CD4-positive, alpha-beta T cell treated with Interleukin-15 for 4 hours (primary cell): ENCODE results near the gene LSM2.
A peak's percentile ranks its signal among the peaks of the same experiment; 100 is the strongest.

Experiments used
- DNase-seq: peaks from one replicate; pipeline ENCODE4 v3.0.0-alpha.2; 2020; ENCODE audit warnings: low spot score

LSM2 gene

DNA sequence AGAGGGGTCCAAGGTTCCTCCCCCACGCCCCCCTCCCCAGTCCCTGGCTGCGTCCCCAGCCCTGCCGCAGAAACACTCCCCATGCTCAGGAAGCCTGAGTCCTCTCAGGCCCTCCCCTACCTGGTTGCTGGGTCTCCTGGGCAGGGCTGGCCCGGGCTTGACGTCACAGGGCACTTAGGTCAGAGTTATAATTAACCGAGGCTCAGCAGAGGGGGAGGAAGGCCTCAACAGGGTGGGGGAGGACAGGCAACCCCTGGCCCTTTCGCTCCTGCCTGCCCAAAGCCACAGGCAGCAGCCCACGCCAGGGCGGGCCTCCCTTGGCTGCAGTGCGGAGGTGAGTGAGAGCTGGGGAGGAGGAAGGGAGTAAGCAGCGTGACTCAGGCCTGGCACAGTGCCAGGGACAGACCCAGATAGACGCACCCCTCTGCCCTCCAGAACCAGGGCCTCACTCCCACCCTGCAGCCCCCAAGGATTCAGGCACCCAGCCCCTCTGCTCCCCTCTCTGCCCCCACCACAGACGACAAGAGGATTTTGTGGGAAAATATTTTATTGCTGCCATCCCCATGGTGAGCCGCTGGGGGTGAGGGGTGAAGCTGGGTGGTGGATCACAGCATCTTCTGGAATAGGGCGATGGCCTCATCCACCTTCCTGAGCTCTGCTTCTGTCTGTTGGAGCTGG, 29.6 kb downstream of the LSM2 start, which contains the start of gene VWA7:
Gene VWA7, minus strand, starts transcription at position 340 of the 678 bp plus-strand sequence. CDS start 549 bp downstream, outside the sequence.
- DNase-seq, result peak; percentile 73

- no peak for DNase-seq
Observed at GRCh38 chr6:31776485-31776988, 30.2 kb downstream of the LSM2 start.

GRCh38 chr6:31775633-31776484, 30.9 kb downstream of the LSM2 start:
- no peak for DNase-seq

DNA sequence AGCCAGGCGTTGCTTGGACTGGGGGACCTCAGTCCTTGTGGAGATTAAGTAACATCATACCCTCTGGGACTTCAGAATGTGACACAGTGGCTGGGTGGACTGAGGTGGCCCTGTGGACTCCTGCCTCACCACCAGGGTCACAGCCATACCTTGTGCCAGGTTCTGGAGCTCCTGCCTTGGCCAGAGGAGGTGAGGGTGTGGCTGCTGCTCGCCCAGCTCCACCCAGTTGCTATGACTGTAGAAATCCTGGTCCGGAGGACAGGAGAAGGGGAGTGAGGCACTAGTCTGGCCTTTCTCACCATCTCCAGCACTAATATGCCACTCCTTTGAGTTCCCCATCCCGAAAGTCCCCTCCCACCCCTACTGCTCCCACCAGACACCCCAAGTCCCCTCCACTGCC, 31.6 kb downstream of the LSM2 start:
- no peak for DNase-seq

DNA sequence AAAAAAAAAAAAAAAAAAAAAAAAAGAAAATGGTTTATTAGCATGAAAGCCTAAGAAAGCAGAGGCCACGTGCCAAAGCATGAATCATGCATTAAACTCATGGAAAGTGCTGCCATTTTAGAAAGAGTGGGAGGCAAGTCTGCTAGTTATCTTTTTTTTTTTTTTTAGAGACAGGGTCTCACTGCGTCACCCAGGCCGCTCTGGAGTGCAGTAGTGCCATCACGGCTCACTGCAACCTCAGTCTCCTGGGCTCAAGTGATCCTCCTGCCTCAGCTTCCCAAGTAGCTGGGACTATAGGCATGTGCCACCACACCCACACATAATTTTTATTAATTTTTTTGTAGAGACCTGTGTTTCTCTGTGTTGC, 34.8 kb downstream of the LSM2 start:
- peak; percentile 12 for DNase-seq

GRCh38 chr6:31770860-31771259, 35.9 kb downstream of the LSM2 start:
- no peak for DNase-seq

DNA sequence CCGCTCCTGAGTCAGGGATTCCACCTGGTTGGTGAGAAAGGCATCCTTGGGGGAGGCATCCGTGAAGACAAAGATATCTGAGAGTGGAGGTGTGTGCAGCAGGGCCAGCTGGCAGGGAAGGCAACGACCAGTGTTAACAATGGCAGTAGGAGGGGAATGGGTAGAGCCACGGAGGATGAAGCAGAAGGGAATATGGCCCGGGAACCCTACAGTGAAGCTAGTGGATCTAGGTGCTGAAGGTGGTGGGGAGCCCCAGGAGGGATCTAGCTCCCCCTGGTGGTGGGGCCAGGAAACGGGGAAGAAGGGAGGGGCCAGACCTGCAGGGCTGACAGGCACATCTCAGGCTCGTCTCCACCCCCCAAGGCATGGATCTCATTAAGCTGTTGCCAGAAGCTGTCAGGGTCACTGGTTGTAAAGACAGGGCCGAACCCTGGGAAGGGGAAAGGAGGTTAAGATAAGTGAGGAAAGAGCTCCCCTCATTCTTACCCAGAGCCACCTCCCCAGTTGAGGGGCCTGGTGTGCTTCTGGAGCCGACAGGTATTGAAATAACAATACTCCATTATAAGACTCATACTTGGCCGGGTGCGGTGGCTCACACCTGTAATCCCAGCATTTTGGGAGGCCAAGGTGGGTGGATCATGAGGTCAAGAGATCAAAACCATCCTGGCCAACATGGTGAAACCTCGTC, 36.9 kb downstream of the LSM2 start:
- DNase-seq, result peak; percentile 84

GRCh38 chr6:31768363-31769257, 38.2 kb downstream of the LSM2 start:
- DNase-seq, result no peak

DNA sequence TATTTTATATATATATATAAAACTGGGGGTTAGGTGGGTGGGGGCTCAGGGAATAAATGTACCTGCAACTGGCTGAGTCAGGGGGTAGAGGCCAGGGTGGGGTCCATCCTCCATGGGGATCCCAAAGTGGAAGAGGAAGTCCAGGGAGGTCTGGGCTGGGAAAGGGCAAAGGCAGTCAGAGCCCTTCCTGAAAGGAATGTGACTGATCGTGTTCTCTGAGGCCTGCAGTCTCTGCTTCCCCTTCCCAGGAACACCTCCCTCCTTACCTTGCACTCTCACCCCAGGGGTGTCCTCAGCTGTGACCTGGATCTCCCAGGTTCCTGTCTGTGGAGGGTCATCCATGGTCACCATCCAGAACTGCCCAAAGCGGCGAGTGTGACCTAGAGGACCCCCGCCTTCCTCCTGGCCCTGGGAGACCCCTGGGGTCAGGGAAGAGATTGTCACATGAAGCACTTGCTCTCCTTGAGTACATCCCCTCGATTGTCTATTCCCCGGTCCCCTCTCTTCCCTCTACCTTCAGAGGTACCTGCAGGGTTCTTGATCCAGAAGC, 39.6 kb downstream of the LSM2 start:
- no peak for DNase-seq

GRCh38 chr6:31765910-31766794, 40.6 kb downstream of the LSM2 start:
- DNase-seq, result no peak

GRCh38 chr6:31765559-31765909, 41.2 kb downstream of the LSM2 start:
- DNase-seq, result no peak

DNA sequence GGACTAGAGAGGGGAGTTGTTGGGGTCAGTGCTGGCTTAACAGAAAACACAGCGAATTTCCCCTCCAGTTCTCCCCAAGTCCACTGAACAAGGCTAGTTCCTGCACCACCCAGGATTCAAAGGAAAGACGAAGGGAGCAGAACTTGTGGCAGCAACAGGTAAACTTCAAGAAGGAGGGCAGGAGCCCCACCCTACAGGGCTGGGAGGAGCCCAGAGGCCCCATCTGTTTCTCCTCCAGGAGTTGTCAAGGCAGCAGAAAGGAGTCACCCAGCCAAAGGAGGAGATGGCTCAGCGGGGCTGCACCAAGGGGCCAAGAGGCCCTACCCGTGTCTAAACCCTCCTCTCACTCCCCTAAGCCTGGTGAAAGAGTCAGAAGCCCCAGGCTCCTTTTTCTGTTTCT, 42.6 kb downstream of the LSM2 start:
- no peak for DNase-seq

GRCh38 chr6:31763619-31763940, 43.2 kb downstream of the LSM2 start:
- DNase-seq, result no peak

DNA sequence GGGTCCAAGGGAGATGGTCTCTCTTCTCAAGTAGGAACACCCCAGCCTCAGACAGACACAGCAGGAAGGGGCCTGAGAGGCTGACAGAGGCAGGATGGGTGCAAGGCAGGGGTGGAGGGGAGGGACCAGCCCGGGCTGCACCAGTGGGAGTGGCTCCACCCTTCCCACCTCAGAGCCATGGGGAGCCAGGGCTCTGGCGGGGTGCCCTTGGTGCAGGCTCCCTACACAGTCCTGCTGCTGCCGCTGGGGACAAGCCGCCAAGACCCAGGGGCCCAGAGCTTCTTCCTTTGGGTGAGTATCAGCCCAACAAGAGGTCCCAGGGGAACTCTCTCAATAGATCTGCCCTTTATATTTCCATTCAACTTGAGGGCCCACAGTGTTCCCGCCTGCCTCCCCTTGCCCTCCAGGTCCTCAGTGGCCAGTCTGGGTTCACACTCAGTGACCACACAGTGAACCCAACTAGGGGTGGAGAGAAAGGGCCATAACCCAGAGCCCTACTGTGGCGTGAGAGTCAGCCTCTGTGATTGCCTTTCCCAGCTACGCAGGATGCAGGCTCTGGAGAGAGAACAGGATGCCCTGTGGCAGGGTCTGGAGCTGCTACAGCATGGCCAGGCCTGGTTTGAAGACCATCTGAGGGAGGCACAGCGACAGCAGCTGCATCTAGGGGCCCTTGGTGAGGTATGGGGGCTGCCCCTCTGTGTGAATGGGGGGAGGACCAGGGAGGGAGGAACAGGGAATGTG, 43.7 kb downstream of the LSM2 start:
- no peak for DNase-seq

GRCh38 chr6:31762356-31762755, 44.4 kb downstream of the LSM2 start, which contains the start of gene SAPCD1:
SAPCD1 (plus strand) TSS chr6:31762656; CDS start chr6:31763055, 399 bp downstream.
- DNase-seq, result no peak

DNA sequence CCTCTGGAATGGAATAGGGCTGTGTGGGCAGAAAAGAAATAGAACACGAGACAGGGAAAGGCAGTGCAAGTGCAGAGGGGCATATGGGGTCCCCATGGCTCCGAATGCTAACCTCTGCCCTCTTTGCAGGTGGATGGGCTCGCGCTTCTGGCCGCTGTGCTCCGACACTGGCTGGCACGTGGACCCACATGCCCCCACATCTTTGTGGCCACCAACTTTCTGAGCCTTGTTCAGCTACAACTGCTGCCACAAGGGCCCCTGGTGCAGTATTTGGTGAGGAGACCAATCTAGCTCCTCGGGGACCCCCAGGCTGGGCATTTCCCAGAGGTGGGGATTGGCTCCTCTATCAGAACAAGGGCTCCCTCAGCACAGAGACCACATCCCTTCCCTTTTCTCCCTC, 45.4 kb downstream of the LSM2 start:
- no peak for DNase-seq

DNA sequence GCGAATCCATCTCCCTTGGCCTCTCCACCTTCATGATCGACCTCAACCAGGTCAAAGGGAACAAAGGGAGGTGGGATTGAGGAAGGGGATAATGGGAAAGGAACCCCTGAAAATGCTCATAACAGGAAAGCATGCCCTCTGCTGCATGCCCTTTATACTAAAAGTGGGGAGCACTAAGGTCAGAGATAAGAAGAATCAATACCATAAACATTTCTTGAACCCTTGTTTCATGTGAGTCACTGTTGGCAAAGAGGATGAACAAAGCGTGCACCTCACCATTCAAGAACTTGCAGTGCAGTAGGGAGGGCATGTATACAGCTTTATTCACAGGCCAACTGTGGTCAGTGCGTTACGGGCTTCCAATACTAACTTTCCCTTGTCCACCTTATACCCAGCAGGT, 46.0 kb downstream of the LSM2 start:
- no peak for DNase-seq

GRCh38 chr6:31758281-31758680, 48.5 kb downstream of the LSM2 start:
- DNase-seq, result no peak

DNA sequence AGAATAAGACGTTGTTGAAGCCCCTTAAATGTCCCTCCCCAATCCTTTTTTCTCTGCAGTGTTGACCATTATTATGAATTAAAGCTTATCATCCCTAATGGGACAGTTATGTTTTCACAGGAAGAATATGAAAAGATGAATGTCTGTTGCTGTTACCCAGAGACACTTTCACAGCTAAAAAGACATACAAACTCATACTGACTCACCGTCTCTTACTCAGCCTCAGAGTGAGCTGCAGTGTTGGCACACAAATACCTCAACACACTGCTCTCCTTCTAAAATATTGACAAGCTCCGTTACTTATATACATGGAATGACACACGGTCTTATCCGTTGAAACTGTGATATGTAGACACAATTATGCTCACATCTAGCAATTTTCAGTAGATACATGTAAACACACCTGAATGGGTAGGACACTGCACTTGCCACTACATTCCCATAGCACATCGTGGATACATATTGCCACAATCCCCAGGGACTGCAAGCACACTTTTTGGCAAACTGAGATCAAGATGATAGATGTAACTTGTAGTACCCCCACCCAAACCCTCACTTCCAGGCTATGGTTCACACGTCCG, 53.9 kb downstream of the LSM2 start:
- no peak for DNase-seq
